ENCODE data around the gene PTPRN2.
"Not testable (repeated sequence)": the region's sequence is repeated elsewhere in the genome, so short reads cannot be mapped to it uniquely, and the experiment has no call there.

The PTPRN2 gene

GRCh38 chr7:157928171-157928794 lies 659.3 kb downstream of the PTPRN2 start:
- DNase-seq: no peak

GRCh38 chr7:157927313-157927925 lies 660.2 kb downstream of the PTPRN2 start:
- no peak for DNase-seq

GRCh38 chr7:157926521-157927150 lies 661.0 kb downstream of the PTPRN2 start:
- DNase-seq: no peak

GRCh38 chr7:157926107-157926506 lies 661.5 kb downstream of the PTPRN2 start:
- no peak for DNase-seq

- DNase-seq: no peak
These were observed 662.2 kb downstream of the PTPRN2 start for GRCh38 chr7:157925383-157925875.

GRCh38 chr7:157923903-157924630 lies 663.6 kb downstream of the PTPRN2 start:
- DNase-seq: no peak

- DNase-seq: no peak
These were observed 665.0 kb downstream of the PTPRN2 start for GRCh38 chr7:157922576-157922975.

GRCh38 chr7:157918326-157919080 lies 669.1 kb downstream of the PTPRN2 start:
- no peak for DNase-seq

GRCh38 chr7:157916946-157917640 lies 670.5 kb downstream of the PTPRN2 start:
- no peak for DNase-seq

- DNase-seq: no peak
These were observed 677.2 kb downstream of the PTPRN2 start for GRCh38 chr7:157910446-157910845.

GRCh38 chr7:157910045-157910444 lies 677.6 kb downstream of the PTPRN2 start:
- not testable (repeated sequence) for DNase-seq

GRCh38 chr7:157909370-157909769 lies 678.3 kb downstream of the PTPRN2 start:
- DNase-seq: no peak

GRCh38 chr7:157908006-157908782 lies 679.4 kb downstream of the PTPRN2 start:
- DNase-seq: no peak

GRCh38 chr7:157907091-157907490 lies 680.5 kb downstream of the PTPRN2 start:
- DNase-seq: no peak

GRCh38 chr7:157906583-157906982 lies 681.0 kb downstream of the PTPRN2 start:
- no peak for DNase-seq

GRCh38 chr7:157905651-157906461 lies 681.8 kb downstream of the PTPRN2 start:
- DNase-seq: no peak

GRCh38 chr7:157904866-157905570 lies 682.6 kb downstream of the PTPRN2 start:
- DNase-seq: no peak

GRCh38 chr7:157904211-157904865 lies 683.3 kb downstream of the PTPRN2 start:
- no peak for DNase-seq

- DNase-seq: no peak
These were observed 683.9 kb downstream of the PTPRN2 start for GRCh38 chr7:157903710-157904109.
